Measurements from ENCODE around the gene FLNC.

The FLNC gene

GRCh38 chr7:128830231-128831177 lies at the start of gene FLNC:
Gene FLNC (plus strand): TSS chr7:128830406. CDS start chr7:128830638, 232 bp downstream.
- DNase-seq, result no peak

GRCh38 chr7:128781126-128781525 lies 49.1 kb upstream of the FLNC start:
- DNase-seq, result no peak

GRCh38 chr7:128781851-128782250 lies 48.4 kb upstream of the FLNC start:
- no peak for DNase-seq

GRCh38 chr7:128783143-128783861 lies 46.9 kb upstream of the FLNC start:
- no peak for DNase-seq

GRCh38 chr7:128785738-128786137 lies 44.5 kb upstream of the FLNC start:
- no peak for DNase-seq

- DNase-seq, result no peak
Measured at GRCh38 chr7:128788446-128789412, 41.5 kb upstream of the FLNC start.

GRCh38 chr7:128790315-128791041 lies 39.7 kb upstream of the FLNC start:
- DNase-seq, result no peak

GRCh38 chr7:128791121-128791971 lies 38.9 kb upstream of the FLNC start, which contains the start of gene CCDC136:
Gene CCDC136 (plus strand): TSS chr7:128791968. CDS start chr7:128792412, 444 bp downstream.
- DNase-seq, result peak; percentile 63 to 71

GRCh38 chr7:128791972-128792327 lies 38.3 kb upstream of the FLNC start:
- DNase-seq, result no peak

- DNase-seq, result no peak
Measured at GRCh38 chr7:128792471-128793180, 37.6 kb upstream of the FLNC start.

GRCh38 chr7:128793181-128793547 lies 37.0 kb upstream of the FLNC start:
- no peak for DNase-seq

- no peak for DNase-seq
Measured at GRCh38 chr7:128794020-128794419, 36.2 kb upstream of the FLNC start.

GRCh38 chr7:128794436-128794835 lies 35.8 kb upstream of the FLNC start:
- DNase-seq, result no peak

GRCh38 chr7:128795129-128795528 lies 35.1 kb upstream of the FLNC start:
- DNase-seq, result no peak

- DNase-seq, result no peak
Measured at GRCh38 chr7:128796327-128796726, 33.9 kb upstream of the FLNC start.

GRCh38 chr7:128799451-128799850 lies 30.8 kb upstream of the FLNC start:
- DNase-seq, result no peak

- no peak for DNase-seq
Measured at GRCh38 chr7:128800567-128800966, 29.6 kb upstream of the FLNC start.

GRCh38 chr7:128801003-128801402 lies 29.2 kb upstream of the FLNC start:
- no peak for DNase-seq

GRCh38 chr7:128801667-128802418 lies 28.4 kb upstream of the FLNC start:
- no peak for DNase-seq

- DNase-seq, result no peak
Measured at GRCh38 chr7:128804484-128804883, 25.7 kb upstream of the FLNC start.

Data from NCI-H1930 (cell line).